ENCODE measurements around the gene AFDN. TPM values are rescaled to one million over a fixed set of nuclear protein-coding genes. Genes with fewer than 3 reads are reported as not detected.
A peak's percentile ranks its signal among the peaks of the same experiment; 100 is the strongest.

The AFDN gene
- total RNA-seq, 8 experiments from 2014 or later = 18.1 to 161 (median 103) TPM

DNA sequence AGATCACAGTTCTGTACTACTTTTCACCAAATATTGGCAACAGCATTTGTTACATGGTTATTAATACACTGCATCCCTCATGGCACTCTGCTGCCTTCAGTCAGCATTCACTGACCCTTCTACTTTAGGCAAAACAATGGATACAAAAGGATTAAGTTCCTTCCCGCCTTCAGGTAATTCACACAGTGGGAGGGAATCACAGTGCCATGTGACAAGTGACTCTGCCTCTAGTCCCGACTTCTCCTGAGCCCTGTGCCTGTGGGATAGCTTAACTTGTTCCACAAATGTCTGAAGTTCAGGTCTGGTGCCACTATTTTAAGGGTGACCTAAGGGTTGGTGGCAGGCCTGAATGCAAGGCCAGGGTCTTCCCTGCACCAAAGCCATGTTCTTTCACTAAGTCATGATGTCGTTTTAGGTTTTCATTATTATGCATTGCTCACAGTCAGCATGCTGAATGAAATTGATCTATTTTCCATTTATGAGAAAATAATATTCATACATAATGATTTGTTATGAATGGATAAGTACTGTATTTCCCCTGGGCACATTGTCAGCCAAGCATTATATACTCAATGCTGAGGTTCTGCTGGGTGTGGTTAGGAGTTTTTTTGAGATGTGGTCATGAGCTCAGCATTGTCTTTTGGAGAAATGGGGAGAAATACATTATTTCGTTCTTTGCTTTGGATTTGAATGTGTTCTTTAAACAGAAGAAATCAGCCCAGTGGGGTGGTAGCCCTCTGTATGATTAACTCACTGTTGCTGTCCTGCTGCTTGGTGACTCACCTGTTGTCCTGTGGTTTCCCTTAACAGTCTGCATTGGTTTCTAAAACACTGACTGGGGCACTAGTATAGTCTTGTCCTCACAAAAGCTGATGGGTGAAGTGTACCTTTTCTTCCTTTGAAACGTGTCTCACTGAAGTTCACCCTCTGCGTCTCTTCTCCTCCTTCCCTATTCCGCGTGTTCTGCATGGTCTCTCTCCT is 66.4 kb downstream of the AFDN start:
- ATAC-seq (replicated peaks in 6 of 8) = peak in 5 of 8 experiments; percentile 38 to 71 (median 65)
- WGBS, 10 experiments = 0 to 100% (median 75%) methylated on average over 1 to 8 of the region's 8 CpGs; no CpG with 5 or more reads in 1 of the 10 experiments
- no peak overlapping the region for H3K4me3 ChIP-seq
- H3K27ac ChIP-seq = no peak overlapping the region
- in situ Hi-C loops (cut with MboI; ENCODE audit: low pct_unique_long_range_greater_than_20kb in 2 of 9, low sequenced_read_pairs in 9 of 9, unreplicated experiment in 9 of 9) = no loop called here
- no peaks in the 10 kb centered on the region for H3K4me1 ChIP-seq (replicated peaks in 1 of 2)

DNA sequence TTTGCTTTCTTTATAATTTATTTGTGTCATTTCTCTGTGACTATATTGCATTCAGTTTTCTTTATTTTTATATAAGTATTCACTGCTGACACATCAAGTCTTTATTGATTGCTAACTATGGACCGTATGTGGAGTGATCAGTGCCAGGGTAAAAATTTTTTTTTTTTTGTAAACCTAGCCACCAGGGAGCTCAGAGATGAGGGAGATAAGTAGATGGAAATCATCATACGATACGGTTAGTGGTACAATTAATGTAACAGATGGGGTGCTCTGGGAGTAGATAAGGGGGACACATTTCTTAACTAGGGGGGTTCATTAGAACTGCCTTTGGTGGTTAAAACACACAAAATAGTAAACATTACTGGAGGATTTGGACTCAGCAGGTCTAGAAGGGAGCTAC is 68.3 kb downstream of the AFDN start:
- WGBS, 10 experiments = 69 to 100% (median 89%) methylated on average over 1 to 3 of the region's 3 CpGs; no CpG with 5 or more reads in 2 of the 10 experiments
- H3K27ac ChIP-seq = no peak overlapping the region
- no peaks in the 10 kb centered on the region for H3K4me1 ChIP-seq (replicated peaks in 1 of 2)
- in situ Hi-C loops (cut with MboI; ENCODE audit: low pct_unique_long_range_greater_than_20kb in 2 of 9, low sequenced_read_pairs in 9 of 9, unreplicated experiment in 9 of 9) = no loop called here
- no peak overlapping the region for H3K4me3 ChIP-seq
- ATAC-seq (replicated peaks in 6 of 8) = no peak

DNA sequence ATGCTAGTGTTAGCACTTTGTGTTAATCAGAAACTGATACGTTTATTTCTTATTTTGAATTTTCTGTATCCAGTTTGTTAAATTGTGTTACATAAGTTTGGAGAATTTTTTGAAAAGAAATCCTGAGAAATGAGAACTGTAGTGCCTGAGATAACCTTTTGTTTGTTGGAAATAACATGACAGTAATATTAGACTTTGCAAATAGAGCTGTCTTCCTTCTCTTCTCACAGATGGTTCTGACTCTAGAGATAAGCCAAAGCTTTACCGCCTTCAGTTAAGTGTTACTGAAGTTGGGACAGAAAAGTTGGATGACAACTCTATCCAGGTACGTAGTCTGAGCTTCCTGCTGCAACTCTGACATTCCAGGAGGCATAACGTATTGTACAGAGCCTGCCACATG is 69.9 kb downstream of the AFDN start:
- Histone ChIP-seq H3K27ac (no peak overlapping the region), H3K4me3 (no peak overlapping the region), H3K4me1 (replicated peaks in 1 of 2) (no peaks in the 10 kb centered on the region)
- 50 to 100% (median 94%) methylated on average over 1 to 4 of the region's 4 CpGs for WGBS, 10 experiments
- ATAC-seq (replicated peaks in 6 of 8) = no peak
- in situ Hi-C loops (cut with MboI; ENCODE audit: low pct_unique_long_range_greater_than_20kb in 2 of 9, low sequenced_read_pairs in 9 of 9, unreplicated experiment in 9 of 9) = no loop called here

- no peak overlapping the region for H3K4me3 ChIP-seq
- no peak overlapping the region for H3K27ac ChIP-seq
- WGBS, 10 experiments = 43 to 90% (median 79%) methylated on average over 1 to 3 of the region's 3 CpGs; no CpG with 5 or more reads in 2 of the 10 experiments
- ATAC-seq (replicated peaks in 6 of 8) = peak in 3 of 8 experiments; percentile 38 to 49 (median 44)
- in situ Hi-C loops (cut with MboI; ENCODE audit: low pct_unique_long_range_greater_than_20kb in 2 of 9, low sequenced_read_pairs in 9 of 9, unreplicated experiment in 9 of 9) = no loop called here
- H3K4me1 ChIP-seq (replicated peaks in 1 of 2) = no peaks in the 10 kb centered on the region
These were observed 72.1 kb downstream of the AFDN start for GRCh38 chr6:167898673-167899311.

- 50 to 100% (median 71%) methylated on average over 1 to 5 of the region's 5 CpGs; no CpG with 5 or more reads in 2 of the 10 experiments for WGBS, 10 experiments
- peak in 5 of 8 experiments; percentile 20 to 47 (median 32) for ATAC-seq (replicated peaks in 6 of 8)
- no peak overlapping the region for H3K27ac ChIP-seq
- no peak overlapping the region for H3K4me3 ChIP-seq
- in situ Hi-C loops (cut with MboI; ENCODE audit: low pct_unique_long_range_greater_than_20kb in 2 of 9, low sequenced_read_pairs in 9 of 9, unreplicated experiment in 9 of 9) = loop anchor here in 1 of 9 experiments (25.0 kb wide), 1 partner anchor 983 kb away; no protein-coding TSS in a partner anchor
- H3K4me1 ChIP-seq (replicated peaks in 1 of 2) = no peaks in the 10 kb centered on the region
These were observed 78.1 kb downstream of the AFDN start for GRCh38 chr6:167904791-167905190.

GRCh38 chr6:167906899-167907298 is 80.2 kb downstream of the AFDN start:
- in situ Hi-C loops (cut with MboI; ENCODE audit: low pct_unique_long_range_greater_than_20kb in 2 of 9, low sequenced_read_pairs in 9 of 9, unreplicated experiment in 9 of 9) = loop anchor here in 1 of 9 experiments (25.0 kb wide), 1 partner anchor 980 kb away; no protein-coding TSS in a partner anchor
- WGBS, 10 experiments = 63 to 97% (median 79%) methylated on average over 1 to 9 of the region's 10 CpGs
- no peaks in the 10 kb centered on the region for H3K4me1 ChIP-seq (replicated peaks in 1 of 2)
- peak in 5 of 8 experiments; percentile 38 to 92 (median 70) for ATAC-seq (replicated peaks in 6 of 8)
- H3K4me3 ChIP-seq = no peak overlapping the region
- H3K27ac ChIP-seq = no peak overlapping the region

DNA sequence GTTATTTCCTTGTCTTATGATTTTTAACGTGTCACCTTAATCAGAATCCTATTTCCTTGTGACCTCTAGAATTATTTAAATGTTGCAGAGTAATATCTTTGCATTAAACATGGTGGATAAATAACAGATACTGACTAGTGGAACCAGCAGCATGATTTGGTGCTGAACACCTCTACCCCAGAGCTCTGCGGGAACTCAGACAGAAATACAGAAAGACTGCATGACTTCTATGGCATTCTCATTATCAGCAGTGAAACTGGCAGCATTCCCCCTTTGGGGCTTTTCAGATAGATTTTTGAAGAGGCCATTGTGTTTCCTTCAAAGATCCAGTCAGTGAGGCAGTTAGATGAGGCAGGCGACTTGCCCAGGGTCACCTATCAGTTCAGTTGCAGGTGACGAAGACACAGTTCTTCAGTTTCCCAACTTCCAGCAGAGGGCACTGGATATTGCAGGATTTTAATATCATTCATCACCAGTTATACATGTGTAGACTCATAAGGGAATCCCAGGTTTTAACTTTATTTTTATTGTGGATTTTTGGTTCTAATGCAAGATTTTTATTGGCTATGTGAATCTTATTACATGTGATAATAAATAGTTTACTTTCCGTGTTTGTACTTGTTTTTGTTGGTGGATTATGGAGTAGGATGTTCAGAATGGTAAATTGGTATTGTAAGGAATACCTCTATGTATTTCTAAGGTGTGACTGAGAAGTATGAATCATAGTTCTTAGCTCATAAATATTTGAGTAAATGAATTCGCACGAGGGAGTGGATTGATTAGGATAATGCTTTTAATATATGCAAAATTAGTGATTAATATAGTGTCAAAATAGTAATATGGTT is 81.3 kb downstream of the AFDN start:
- in situ Hi-C loops (cut with MboI; ENCODE audit: low pct_unique_long_range_greater_than_20kb in 2 of 9, low sequenced_read_pairs in 9 of 9, unreplicated experiment in 9 of 9) = loop anchor here in 1 of 9 experiments (25.0 kb wide), 1 partner anchor 979 kb away; no protein-coding TSS in a partner anchor
- Histone ChIP-seq H3K4me3 (no peak overlapping the region), H3K27ac (no peak overlapping the region), H3K4me1 (replicated peaks in 1 of 2) (no peaks in the 10 kb centered on the region)
- WGBS, 10 experiments = 54 to 97% (median 83%) methylated on average over 2 to 7 of the region's 7 CpGs
- ATAC-seq (replicated peaks in 6 of 8) = peak; percentile 39 to 70 (median 50)

DNA sequence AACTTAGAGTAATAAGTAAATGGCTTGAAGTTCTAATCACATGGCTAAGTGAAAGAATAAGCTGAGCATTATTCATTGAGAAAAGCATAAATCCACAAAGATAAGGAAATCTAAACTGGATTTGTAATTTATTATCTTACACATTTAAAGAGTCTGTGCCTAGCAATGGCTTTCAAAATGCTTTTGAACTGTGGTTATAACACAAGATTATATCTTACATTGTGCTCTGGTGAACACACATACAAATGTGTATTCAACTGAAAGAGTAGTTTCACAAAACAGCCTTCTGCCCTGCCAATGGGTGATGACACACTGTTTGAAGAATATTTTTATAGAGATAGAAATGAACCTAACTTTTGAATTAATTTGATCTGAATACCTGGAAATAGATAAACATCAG is 83.3 kb downstream of the AFDN start:
- in situ Hi-C loops (cut with MboI; ENCODE audit: low pct_unique_long_range_greater_than_20kb in 2 of 9, low sequenced_read_pairs in 9 of 9, unreplicated experiment in 9 of 9) = loop anchor here in 1 of 9 experiments (25.0 kb wide), 1 partner anchor 977 kb away; no protein-coding TSS in a partner anchor
- ATAC-seq (replicated peaks in 6 of 8) = no peak
- Histone ChIP-seq H3K4me1 (replicated peaks in 1 of 2) (no peaks in the 10 kb centered on the region), H3K4me3 (no peak overlapping the region), H3K27ac (no peak overlapping the region)

- Histone ChIP-seq H3K4me3 (no peak overlapping the region), H3K4me1 (replicated peaks in 1 of 2) (no peaks in the 10 kb centered on the region), H3K27ac (no peak overlapping the region)
- WGBS, 10 experiments = 85 to 100% (median 94%) methylated on average over 1 to 7 of the region's 7 CpGs; no CpG with 5 or more reads in 1 of the 10 experiments
- no peak for ATAC-seq (replicated peaks in 6 of 8)
- in situ Hi-C loops (cut with MboI; ENCODE audit: low pct_unique_long_range_greater_than_20kb in 2 of 9, low sequenced_read_pairs in 9 of 9, unreplicated experiment in 9 of 9) = loop anchor here in 1 of 9 experiments (25.0 kb wide), 1 partner anchor 977 kb away; no protein-coding TSS in a partner anchor
These were observed 83.9 kb downstream of the AFDN start for GRCh38 chr6:167910652-167911051.

GRCh38 chr6:167912494-167912893 is 85.8 kb downstream of the AFDN start:
- no peak overlapping the region for H3K4me3 ChIP-seq
- no peak overlapping the region for H3K27ac ChIP-seq
- no peak for ATAC-seq (replicated peaks in 6 of 8)
- H3K4me1 ChIP-seq (replicated peaks in 1 of 2) = no peaks in the 10 kb centered on the region
- 69 to 100% (median 96%) methylated on average over 1 to 2 of the region's 2 CpGs; no CpG with 5 or more reads in 1 of the 10 experiments for WGBS, 10 experiments
- in situ Hi-C loops (cut with MboI; ENCODE audit: low pct_unique_long_range_greater_than_20kb in 2 of 9, low sequenced_read_pairs in 9 of 9, unreplicated experiment in 9 of 9) = loop anchor here in 1 of 9 experiments (25.0 kb wide), 1 partner anchor 975 kb away; no protein-coding TSS in a partner anchor

DNA sequence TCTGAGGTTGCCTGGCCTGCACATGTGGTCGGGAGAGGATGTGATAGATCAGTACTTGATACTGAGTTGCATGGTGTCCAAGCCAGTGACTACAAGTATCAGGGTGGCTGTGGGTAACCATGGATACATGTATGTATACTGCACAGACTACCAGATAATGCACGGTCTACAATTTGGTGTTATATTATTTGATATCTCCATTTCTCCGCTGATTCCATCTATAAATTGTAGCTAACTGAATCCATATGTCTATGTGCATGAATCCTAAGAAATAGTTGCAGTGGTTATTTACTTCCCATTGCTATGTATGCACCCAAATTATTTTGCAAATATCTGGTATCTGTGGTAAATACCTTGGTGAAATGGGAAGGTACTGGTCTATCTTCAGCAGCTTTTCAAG is 87.0 kb downstream of the AFDN start:
- no peaks in the 10 kb centered on the region for H3K4me1 ChIP-seq (replicated peaks in 1 of 2)
- in situ Hi-C loops (cut with MboI; ENCODE audit: low pct_unique_long_range_greater_than_20kb in 2 of 9, low sequenced_read_pairs in 9 of 9, unreplicated experiment in 9 of 9) = loop anchor here in 1 of 9 experiments (25.0 kb wide), 1 partner anchor 974 kb away; no protein-coding TSS in a partner anchor
- ATAC-seq (replicated peaks in 6 of 8) = no peak
- no peak overlapping the region for H3K27ac ChIP-seq
- no peak overlapping the region for H3K4me3 ChIP-seq
- WGBS, 10 experiments = 78 to 100% (median 100%) methylated on average over 1 to 3 of the region's 3 CpGs; no CpG with 5 or more reads in 1 of the 10 experiments

DNA sequence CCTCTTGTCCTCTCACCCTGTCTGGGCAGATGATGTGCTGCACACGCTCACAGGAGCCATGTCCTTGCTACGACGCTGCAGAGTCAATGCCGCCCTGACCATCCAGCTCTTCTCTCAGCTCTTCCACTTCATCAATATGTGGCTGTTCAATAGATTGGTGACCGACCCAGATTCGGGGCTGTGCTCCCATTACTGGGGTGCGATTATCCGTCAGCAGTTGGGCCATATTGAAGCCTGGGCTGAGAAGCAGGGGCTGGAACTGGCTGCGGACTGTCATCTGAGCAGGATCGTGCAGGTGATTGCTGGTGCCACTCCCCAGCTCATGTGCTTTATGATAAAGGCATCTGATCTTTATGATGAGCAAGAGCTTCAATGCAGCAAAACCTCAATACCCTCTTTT is 88.4 kb downstream of the AFDN start:
- H3K4me1 ChIP-seq (replicated peaks in 1 of 2) = no peaks in the 10 kb centered on the region
- no peak for ATAC-seq (replicated peaks in 6 of 8)
- no peak overlapping the region for H3K4me3 ChIP-seq
- whole genome bisulfite sequencing, 10 experiments = 87 to 100% (median 97%) methylated on average over 2 to 9 of the region's 10 CpGs; no CpG with 5 or more reads in 2 of the 10 experiments
- in situ Hi-C loops (cut with MboI; ENCODE audit: low pct_unique_long_range_greater_than_20kb in 2 of 9, low sequenced_read_pairs in 9 of 9, unreplicated experiment in 9 of 9) = loop anchor here in 1 of 9 experiments (25.0 kb wide), 1 partner anchor 972 kb away; no protein-coding TSS in a partner anchor
- H3K27ac ChIP-seq = no peak overlapping the region

Measured in motor neuron (in vitro differentiated cells).